GM18868 (cell line): ENCODE results near the gene ISG15.
A peak's percentile ranks its signal among the peaks of the same experiment; 100 is the strongest.
"Not testable (repeated sequence)": the region's sequence is repeated elsewhere in the genome, so short reads cannot be mapped to it uniquely, and the experiment has no call there.

Experiments
- ATAC-seq: cut with Tn5 transposase; IDR thresholded peaks from one replicate; pipeline ENCODE4 v1.9.1; 2021; ENCODE audit warnings: mild to moderate bottlenecking, moderate library complexity; ENCODE audit not compliant: unreplicated experiment

Gene ISG15

DNA sequence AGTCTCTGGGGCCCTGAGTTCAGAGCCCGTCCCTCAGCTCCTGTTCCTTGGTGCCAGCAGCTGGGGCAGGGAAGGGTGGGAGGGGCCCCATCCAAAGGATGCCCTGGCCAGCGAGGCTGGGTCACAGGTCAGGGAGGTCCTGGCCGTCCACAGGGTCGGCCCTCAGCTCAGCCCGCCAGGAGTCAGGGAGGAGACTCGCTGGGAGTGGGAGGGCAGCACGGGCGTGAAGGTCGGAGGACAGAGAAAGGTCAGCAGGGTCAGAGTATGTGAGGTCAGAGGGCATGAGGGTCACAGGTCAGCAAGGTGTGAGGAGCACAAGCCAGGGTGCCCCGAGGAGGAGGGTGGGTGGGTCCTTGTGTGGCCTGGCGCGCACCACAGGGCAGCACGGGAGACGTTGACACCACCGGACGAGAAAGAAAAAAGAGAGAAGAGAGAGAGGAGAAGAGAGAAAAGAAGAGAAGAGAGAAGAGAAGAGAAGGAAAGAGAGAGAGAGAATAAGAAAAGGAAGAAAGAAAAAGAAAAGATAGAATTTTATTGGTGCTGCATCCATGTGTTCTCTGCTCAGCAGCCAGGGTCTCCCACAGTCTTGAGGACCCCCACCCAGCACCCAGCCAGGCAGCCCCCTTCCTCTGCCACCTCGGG, 38.5 kb upstream of the ISG15 start:
- no peak for ATAC-seq

DNA sequence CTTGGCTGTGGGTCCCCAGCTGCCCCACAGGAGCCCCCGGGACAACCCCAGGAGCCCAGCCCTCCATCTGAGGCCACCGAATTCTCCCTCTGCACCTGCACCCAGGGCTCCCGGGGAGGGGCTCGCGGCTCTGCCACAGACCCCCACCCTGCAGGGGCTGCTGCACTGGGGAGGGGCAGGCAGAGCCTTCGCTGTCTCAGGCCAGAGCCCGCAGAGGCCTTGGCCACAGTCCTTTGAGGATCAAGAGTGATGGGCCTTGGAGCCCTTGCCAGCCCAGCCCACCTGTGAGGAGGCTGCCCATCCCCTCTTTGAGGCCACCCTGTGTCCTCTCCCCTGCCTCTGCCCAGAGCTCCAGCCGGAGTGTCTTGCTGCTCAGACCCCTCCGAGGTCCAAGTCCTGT, 37.9 kb upstream of the ISG15 start:
- no peak for ATAC-seq

DNA sequence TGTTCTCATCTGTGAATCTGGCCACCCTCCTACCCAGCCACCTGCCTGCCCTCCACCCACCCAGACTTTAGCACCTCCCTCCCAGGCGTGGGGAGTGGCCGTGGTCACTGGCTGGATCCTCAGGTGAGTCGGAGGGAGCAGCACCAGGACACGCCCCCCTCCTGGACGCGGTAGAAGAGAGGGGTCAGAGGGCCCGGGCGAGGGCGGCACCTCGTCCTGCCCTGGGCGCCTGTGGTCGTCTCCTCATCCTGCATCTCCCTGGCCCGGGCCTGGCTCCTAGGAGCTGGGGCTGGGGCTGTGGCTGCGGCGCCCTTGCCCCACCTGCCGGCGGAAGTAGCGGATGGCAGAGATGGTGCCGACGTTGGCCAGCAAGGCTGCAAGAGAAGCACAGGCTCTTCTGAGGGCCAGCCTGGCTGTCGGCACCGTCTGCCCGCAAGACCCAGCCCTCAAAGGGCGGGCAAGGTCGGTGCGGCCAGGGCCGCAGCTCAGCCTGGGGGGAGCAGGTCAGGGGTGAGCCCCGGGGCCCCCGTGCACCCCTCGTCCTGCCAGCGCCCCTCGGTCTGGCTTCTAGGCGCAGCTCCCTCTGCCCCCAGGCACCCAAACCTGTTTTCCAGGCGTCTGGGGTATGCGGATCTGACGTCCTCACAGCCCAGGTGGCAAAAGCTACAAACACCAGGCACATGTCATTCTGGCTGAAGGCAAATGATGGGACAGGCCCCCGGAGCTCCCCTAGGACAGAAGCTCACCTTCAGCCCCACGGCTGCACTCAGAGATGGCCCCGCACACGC, 37.2 kb upstream of the ISG15 start:
- ATAC-seq, result peak; percentile 52

DNA sequence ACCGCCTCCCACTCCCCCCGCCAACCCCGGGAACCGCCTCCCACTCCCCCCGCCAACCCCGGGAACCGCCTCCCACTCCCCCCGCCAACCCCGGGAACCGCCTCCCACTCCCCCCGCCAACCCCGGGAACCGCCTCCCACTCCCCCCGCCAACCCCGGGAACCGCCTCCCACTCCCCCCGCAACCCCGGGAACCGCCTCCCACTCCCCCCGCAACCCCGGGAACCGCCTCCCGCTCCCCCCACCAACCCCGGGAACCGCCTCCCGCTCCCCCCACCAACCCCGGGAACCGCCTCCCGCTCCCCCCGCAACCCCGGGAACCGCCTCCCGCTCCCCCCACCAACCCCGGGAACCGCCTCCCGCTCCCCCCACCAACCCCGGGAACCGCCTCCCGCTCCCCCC, 36.5 kb upstream of the ISG15 start:
- ATAC-seq, result not testable (repeated sequence)

DNA sequence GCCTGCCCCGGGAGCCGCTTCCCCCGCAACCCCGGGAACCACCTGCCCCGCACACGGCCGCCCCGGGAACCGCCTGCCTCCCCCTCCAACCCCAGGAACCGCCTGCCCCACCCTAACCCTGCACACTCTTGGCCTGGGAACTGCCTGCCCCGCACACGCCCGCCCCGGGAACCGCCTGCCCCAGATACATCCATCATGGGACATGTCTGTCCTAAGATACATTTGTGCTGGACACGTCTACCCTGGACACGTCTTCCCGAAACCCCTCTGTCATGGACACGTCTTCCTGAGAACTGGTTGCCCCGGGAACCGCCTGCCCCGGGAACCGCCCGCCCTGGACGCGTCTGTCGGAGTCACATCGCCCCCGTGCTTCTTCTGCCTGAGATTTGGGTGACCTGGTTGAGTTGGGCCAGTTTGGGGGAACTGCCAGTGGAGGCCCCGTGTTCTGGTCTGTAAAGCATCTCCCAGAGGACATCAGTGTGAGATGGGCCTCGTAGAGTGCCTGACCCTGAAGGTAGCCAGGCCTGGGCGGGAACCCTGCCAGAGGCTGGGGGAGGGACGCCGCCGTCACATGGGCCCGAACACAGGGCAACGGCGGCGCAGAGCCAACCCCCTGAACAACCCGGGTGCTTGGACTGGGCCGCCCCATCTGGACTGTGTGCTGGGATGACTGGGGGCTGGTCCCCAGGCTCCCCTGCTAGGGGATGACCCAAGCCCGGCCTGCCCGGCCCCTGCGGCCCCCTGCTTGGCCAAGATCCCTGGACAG, 35.0 kb upstream of the ISG15 start:
- ATAC-seq, result no peak

DNA sequence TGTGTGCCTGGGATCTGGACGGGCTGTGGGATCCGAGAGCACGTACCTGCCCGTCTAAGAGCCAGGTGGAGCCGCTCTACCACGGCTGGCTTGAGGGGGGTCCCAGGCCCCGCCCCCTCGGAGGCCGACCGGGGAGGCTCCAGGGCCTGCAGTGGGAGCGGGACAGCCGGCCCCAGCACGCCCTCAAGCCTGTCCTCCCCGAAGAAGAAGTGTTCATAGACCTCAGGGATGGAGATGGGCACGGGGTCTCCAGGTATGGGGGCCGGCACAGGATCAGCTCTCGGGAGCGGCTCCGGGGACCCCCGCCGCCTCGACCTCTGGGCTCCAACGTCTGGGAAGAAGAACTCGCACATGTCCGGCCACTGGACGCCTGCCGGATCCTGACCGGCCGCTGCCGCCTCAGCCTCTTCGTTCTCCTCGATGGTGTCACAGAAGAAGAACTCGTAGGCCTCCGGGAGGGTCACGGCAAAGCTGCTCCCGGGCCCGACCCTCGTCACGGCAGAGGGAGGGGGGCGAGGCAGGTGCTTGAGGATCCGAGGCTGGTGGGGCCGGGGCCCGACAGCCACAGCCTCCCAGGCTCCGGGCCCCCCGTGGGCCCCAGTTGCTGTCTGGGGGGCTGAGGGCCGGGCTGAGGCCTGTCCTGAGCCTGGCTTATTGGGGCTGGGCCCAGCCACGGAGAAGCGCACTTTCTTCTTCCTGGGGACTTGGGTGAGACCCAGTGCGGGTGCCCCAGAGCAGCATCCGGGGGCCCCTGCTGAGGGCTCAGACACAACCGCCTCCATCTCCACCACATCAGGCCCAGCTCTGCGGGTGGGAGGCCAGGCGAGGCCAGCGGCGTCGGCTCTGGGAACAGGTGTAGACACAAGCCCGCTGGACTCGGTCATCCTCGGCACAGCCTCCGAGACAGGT, 34.2 kb upstream of the ISG15 start:
- no peak for ATAC-seq

DNA sequence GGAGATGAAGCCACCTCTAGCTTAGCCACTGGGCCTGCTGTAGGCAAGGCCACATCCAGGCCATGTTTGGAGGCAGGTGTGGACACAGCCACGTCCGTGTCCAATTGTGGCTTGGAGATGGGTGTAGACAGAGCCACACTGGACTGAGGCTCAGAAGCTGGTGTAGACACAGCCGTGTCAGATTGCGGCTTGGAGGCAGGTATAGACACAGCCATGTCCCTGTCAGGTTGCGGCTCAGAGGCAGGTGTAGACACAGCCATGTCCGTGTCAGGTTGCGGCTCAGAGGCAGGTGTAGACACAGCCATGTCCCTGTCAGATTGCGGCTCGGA, 33.6 kb upstream of the ISG15 start:
- no peak for ATAC-seq

DNA sequence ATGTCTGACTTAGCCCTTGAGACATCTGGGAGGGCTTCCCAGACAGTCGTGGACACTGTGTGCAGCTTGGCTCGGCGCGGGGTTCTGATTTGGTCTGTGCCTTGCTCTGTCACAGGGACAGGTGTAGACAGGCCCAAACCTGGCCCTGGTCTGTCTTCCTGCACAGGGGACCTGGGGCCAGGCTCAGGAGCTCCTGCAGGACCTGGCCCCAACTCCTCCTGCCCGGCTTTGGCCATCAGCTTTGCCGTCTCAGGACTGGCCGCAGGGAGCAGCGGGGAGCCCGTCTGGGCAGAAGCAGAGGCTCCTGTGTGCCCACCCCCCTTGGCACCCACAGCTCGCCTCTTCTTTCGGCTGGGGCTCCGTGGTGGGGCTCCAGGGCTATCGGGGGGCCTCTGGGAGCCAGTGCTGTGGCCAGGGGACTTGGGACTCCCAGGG, 33.1 kb upstream of the ISG15 start:
- ATAC-seq, result no peak

DNA sequence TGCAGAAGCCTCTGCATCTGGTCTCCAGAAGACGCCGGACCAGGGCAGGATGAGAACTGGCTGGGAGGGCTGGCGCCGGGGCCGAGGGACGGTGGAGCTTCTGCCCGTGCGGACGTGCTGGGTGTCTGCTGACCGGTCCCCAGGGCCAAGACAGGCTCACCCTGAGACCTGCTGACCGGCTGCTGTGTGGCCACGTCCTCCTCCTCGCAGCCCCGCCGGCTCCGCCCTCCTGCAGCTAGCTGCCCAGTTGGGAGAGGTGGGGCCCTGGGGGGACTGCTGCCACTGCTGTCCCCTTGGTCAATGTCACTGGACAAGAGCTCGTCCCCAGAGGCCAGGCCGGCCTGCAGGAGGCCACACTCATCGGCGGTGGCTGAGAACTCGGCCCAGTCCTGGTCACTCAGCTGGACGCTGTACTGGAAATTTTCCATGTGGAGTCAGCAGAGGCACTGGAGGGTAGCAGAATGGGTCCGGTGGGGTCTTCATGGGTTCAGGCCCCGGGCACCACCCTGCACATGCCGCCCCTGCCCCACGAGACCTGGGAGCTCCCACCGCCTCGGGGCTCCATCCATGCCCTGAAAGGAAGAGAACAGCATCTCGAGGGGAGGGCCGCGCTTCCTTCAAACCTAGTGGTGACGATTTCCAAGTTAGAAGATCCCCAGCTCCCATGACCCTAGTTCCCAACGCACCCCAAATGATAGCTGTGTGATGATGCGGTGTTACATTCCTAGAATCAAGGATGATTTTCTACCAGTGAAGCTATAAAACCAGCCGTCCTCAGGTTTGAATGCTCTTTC, 32.5 kb upstream of the ISG15 start:
- no peak for ATAC-seq

DNA sequence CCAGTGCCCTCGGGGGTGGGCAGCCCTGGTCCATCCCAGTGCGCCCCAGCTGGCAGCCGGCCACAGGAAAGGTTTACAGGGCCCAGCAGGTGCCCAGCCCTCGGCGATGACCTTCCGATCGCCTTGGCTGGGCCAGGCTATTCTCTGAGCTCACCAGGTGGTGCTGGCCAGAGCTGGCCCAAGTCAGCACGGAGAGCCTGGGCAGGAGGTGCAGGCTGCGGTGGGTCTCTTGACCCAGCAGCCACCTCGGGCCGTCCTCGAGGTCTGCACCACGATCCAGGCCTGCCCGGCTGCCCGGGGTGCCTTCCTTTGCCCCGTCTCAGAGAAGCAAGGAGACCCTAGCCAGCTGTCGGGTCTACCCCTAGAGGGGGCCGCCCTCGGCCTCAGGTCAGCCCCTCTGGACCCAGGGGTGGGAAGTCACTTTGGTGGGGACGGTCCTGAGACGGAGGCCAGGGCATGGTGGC, 31.8 kb upstream of the ISG15 start:
- ATAC-seq, result no peak

DNA sequence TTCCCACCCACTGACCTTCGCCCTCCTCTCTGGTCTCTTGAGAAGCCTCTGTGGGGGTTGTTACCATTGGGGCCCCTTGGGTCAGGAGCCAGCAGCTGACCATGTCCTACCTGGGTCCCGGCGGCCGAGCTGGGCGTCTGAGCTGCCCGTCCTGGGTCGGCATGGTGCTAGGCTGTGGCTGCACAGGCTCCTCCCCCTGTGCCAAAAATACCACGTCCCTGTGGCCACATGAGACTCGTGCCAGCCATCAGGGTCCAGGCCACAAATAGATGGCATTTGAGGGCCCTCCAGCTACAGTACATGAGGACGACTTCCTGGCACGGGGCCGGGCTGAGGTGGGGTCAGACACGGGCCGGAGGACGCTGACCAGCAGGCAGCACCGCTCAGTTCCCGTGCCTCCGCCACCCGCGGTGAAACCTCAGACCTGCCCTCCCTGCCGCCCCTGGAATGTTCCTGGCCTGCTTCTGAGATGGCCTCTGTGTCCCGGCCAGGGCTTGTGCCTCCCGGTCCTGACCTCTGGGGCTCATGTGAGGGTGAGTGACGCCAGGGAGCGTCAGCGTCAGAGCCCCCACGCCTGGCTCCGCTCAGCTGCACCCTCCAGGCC, 31.2 kb upstream of the ISG15 start, which contains the start of gene PERM1:
Gene PERM1 (minus strand): TSS at position 139 of the 604 bp plus-strand sequence. CDS start 1,064 bp downstream, outside the sequence.
- ATAC-seq, result no peak

DNA sequence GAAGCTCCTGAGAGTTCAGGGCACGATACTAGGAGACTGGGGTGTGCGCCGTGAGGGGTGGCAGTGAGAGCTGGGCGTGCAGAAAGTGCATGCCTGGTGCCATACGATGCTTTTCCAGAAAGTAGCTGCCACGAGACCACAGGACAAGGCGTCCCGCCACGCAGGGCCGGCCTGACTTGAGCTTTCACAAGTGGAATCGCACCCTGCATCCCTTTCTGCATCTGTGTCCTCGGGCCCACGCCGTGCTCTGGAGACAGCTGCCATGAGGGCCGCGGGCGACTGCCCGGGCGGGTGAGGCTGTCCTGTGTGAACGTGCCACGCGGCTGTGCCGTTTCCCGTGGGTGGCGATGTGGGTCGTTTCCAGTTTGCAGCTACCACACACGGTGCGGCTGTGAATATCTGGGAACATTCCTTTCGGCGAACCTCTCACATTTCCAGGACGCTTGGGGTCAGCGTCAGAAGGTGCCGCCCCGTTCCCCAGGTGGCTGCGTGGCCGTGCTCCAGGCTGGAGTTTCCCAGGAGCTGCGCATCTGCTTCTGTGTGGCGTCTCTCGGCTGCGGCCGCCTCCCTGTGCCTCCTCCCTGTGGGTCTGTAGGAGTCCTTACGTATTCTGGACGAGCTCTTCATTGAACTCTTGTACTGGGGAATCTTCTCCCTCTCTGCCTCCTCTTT, 30.4 kb upstream of the ISG15 start:
- ATAC-seq, result no peak

DNA sequence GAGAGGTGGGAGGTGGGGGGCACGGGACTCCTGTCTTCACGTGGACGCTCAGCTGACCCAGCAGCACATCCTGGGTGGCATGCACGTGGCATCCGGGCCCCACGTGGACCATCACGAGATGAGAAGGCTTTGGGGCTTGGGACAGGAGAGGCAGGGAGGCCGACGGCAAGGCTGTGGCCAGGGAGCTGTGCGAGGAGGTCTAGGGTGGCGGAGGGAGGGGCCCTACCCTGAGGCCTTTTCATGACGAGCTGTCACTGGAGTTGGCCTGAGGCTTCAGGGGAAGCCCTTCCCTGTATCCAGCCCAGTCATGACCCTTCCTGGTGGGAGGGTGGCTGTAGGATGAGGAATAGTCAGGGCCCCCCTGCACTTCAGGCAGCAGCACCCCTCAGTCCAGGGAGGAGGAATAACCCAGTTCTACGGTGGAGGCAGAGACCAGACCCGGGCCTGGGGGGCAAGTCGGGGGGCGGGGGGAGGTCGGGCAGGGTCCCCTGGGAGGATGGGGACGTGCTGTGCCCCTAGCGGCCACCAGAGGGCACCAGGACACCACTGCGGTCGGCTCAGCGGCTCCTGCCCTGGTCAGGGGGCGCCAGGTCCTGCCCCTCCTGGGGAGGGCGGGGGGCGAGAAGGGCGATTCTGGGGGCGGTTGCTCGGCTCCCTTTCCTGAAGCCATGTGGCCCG, 29.4 kb upstream of the ISG15 start:
- no peak for ATAC-seq

DNA sequence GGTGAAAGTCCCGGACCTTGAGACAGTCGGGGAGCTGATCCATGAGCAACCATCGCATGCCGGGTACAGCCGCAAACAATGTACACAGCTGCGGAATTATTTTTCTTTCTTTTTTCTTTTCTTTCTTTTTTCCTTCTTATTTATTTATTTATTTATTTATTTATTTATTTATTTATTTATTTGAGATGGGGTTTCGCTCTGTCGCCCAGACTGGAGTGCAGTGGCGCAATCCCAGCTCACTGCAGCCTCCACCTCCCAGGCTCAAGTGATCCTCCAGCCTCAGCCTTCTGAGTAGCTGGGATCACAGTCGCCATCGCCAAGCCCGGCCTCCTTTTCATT, 28.9 kb upstream of the ISG15 start:
- no peak for ATAC-seq

DNA sequence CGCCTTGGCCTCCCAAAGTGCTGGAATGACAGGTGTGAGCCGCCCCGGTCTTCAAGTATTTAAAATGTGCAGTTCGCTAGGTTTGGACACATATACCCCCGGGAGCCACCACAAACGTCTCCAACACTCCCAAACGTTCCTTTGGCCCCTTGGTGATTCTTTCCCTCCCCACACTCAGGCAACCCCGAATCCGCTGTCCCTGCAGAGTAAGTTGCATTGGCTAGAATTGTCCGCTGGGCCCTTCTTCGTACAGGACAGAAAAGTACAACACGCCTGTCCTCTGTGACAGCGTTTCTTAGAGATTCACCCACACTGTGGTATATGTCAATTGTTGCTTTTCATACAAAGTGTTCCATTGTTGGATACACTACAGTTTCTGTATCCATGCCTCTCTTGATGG, 28.2 kb upstream of the ISG15 start:
- ATAC-seq, result no peak

DNA sequence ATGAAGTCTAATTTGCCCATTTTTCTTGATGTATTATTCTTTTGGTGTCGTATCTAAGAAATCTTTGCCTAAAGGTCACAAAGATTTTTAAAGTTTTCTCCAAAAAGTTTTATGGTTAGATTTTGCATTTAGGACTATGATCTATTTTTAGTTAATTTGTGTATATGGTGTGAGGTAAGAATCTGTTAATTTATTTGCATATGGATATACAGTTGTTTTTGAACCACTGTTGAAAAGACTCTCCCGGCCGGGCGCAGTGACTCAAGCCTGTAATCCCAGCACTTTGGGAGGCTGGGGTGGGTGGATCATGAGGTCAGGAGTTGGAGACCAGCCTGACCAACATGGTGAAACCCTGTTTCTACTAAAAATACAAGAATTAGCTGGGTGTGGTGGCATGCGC, 25.2 kb upstream of the ISG15 start:
- ATAC-seq, result not testable (repeated sequence)

DNA sequence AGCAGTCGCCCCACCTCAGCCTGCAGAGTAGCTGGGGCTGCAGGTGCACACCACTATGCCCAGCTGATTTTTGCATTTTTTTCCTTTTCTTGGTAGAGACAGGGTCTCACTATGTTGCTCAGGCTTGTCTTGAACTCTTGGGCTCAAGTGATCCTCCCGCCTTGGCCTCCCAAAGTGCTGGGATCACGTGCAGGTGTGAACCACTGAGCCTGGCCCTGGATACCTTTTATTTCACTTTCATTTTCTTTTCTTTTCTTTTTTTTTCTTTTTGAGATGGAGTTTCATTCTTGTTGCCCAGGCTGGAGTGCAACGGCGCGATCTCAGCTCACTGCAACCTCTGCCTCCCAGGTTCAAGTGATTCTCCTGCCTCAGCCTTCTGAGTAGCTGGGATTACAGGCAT, 22.0 kb upstream of the ISG15 start:
- not testable (repeated sequence) for ATAC-seq

DNA sequence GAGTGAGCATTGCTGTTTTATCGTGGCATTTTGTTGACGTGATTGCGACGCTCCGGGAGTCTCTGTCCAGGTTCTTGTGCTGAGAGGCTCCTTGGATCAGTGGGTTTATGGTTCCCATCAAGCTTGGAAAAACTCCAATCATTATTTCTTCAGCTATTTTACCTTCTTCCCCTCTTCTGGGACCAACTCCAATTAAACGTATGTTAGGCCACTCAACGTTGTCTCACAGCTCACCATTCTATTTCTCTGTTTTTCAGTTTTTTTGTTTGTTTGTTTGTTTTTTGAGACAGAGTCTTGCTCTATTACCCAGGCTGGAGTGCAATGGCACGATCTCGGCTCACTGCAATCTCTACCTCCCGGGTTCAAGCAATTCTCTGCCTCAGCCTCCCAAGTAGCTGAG, 21.4 kb upstream of the ISG15 start:
- no peak for ATAC-seq

DNA sequence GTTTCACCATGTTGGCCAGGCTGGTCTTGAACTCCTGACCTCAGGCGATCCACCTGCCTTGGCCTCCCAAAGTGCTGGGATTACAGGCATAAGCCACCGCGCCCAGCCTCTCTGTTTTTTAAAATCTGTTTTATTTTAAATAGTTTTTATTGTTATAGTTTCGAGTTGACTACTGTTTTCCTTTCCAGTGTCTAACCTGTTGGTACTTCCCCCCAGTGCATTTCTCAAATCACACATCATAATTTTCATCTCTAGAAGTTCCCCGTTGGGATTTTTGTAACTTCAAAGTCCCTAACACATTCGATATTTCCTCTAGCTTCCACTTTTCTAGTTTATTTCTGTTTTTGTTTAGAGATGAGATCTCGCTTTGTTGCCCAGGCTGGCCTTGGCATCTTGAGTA, 20.9 kb upstream of the ISG15 start:
- no peak for ATAC-seq
